ENCODE measurements around the gene PKIG. TPM values are rescaled to one million over a fixed set of nuclear protein-coding genes. Genes with fewer than 3 reads are reported as not detected.

Gene PKIG
- total and polyA plus RNA-seq, 2 donors (not counting 3 experiments of a cell fraction or from before 2014, with no cell fraction given): 135 to 167 TPM

- POLR2A ChIA-PET: no interaction called here
- Histone ChIP-seq H2AFZ (ENCODE audit: low read depth, low read length) (no peak overlapping the region), H3K79me2 (ENCODE audit: control insufficient read depth, insufficient read depth, low read length) (peaks cover 35% of the 10 kb centered on the region), H3K4me3 (replicated peaks in 1 of 3; ENCODE audit: insufficient read depth in 1 of 3, low read depth in 1 of 3, low read length in 3 of 3) (no peak overlapping the region), H3K9me3 (replicated peaks; ENCODE audit: control insufficient read depth, insufficient read depth, low read length) (no peaks in the 10 kb centered on the region), H3K9ac (replicated peaks; ENCODE audit: extremely low read depth, insufficient read depth, low read length) (no peak overlapping the region), H3K27ac (ENCODE audit: insufficient read depth, low read depth, low read length) (no peak overlapping the region), H4K20me1 (replicated peaks; ENCODE audit: control insufficient read depth, extremely low read depth, insufficient read depth, low read length) (no peaks in the 10 kb centered on the region), H3K4me2 (ENCODE audit: insufficient read depth, low read length) (no peak overlapping the region), H3K27me3 (ENCODE audit: control insufficient read depth in 2 of 2, insufficient read depth in 2 of 2, low read length in 2 of 2) (no peaks in the 10 kb centered on the region), H3K9me1 (replicated peaks; ENCODE audit: control insufficient read depth, extremely low read depth, insufficient read depth, low read length) (no peaks in the 10 kb centered on the region), H3K36me3 (ENCODE audit: control insufficient read depth in 2 of 2, extremely low read depth in 1 of 2, insufficient read depth in 2 of 2, low read length in 2 of 2) (peaks cover 10 to 29% of the 10 kb centered on the region in 2 experiments), H3K4me1 (ENCODE audit: control insufficient read depth, extremely low read depth, insufficient read depth, low read length) (peaks cover 12% of the 10 kb centered on the region)
- no TSS peak for BruUV-seq (replicated peaks)
- DNase-seq (ENCODE audit: low read depth, low spot score) (no peak), FAIRE-seq (no peak)
- CTCF ChIA-PET: no interaction called here
- intact Hi-C loops (cut with micrococcal nuclease) (loop anchor here (5.0 kb wide), 1 partner anchor 39 kb away; the partner anchor contains the start of gene ADA), dilution Hi-C loops (cut with MboI; ENCODE audit: extremely low pct_ligation_motif_present, low sequenced_read_pairs) (no loop called here)
- TF ChIP-seq EZH2 (IDR thresholded peaks at IDR 0.05; ENCODE audit: borderline replicate concordance, low read depth, low read length, severe bottlenecking): no peak
- no peak for TF ChIP-seq MAX (IDR thresholded peaks at IDR 0.05; ENCODE audit: insufficient read depth, insufficient read length)
- TF ChIP-seq FOS (IDR thresholded peaks at IDR 0.05; ENCODE audit: borderline replicate concordance, insufficient read depth, low read length): no peak
- no peak for TF ChIP-seq POLR2A (IDR thresholded peaks at IDR 0.05; ENCODE audit: low read depth, low read length)
- no peak for TF ChIP-seq JUN (IDR thresholded peaks at IDR 0.05; ENCODE audit: borderline replicate concordance, insufficient read depth, insufficient read length, low read depth)
- no peak for TF ChIP-seq MYC (IDR thresholded peaks at IDR 0.05; ENCODE audit: low read depth, low read length)
- TF ChIP-seq POLR2AphosphoS5 (IDR thresholded peaks at IDR 0.05; ENCODE audit: insufficient read depth, low read depth, low read length): no peak
- TF ChIP-seq CTCF (IDR thresholded peaks at IDR 0.05; ENCODE audit: extremely low read depth in 1 of 2, insufficient read depth in 1 of 2, low read depth in 1 of 2, low read length in 2 of 2): no peak
Measured at GRCh38 chr20:44613575-44613974, 31.2 kb downstream of the PKIG start.
